ENCODE data around the gene MED28.

Gene MED28

GRCh38 chr4:17664755-17665154 is 50.3 kb downstream of the MED28 start:
- Histone ChIP-seq H3K9me3 (replicated peaks in 1 of 2; ENCODE audit: control insufficient read depth in 2 of 2, insufficient read depth in 1 of 2, low read depth in 1 of 2, low read length in 2 of 2) (no peaks in the 10 kb centered on the region), H3K27me3 (ENCODE audit: control insufficient read depth in 3 of 3, insufficient read depth in 3 of 3, low read depth in 1 of 3, low read length in 3 of 3) (peaks cover 0 to 3% (median 0%) of the 10 kb centered on the region in 3 experiments), H4K91ac (ENCODE audit: low read depth, low read length, poor library complexity) (no peak overlapping the region), H2AFZ (ENCODE audit: low read length) (no peak overlapping the region), H3K36me3 (replicated peaks in 1 of 2; ENCODE audit: control insufficient read depth in 2 of 2, insufficient read depth in 2 of 2, low read length in 2 of 2) (no peaks in the 10 kb centered on the region), H3K27ac (replicated peaks; ENCODE audit: low read length) (no peak overlapping the region), H3K4me3 (ENCODE audit: low read length in 2 of 2) (no peak overlapping the region), H3K18ac (ENCODE audit: low read length) (no peak overlapping the region), H3K4me1 (ENCODE audit: control insufficient read depth in 2 of 2, insufficient read depth in 1 of 2, low read depth in 1 of 2, low read length in 2 of 2) (no peaks in the 10 kb centered on the region), H3K4ac (ENCODE audit: low read length) (no peak overlapping the region), H2BK120ac (ENCODE audit: low read depth, low read length) (no peak overlapping the region), H3K23ac (ENCODE audit: low read depth, low read length, poor library complexity) (no peak overlapping the region), H2BK5ac (ENCODE audit: low read length) (no peak overlapping the region), H3K79me1 (ENCODE audit: low read depth, low read length) (peaks cover 3% of the 10 kb centered on the region), H2BK15ac (ENCODE audit: low read length) (no peak overlapping the region), H3K14ac (ENCODE audit: low read length) (no peak overlapping the region), H2AK5ac (ENCODE audit: low read depth, low read length) (no peak overlapping the region), H3K4me2 (ENCODE audit: insufficient read depth, low read length, poor library complexity, severe bottlenecking) (no peak overlapping the region), H4K8ac (ENCODE audit: low read depth, low read length) (no peak overlapping the region), H3K9ac (ENCODE audit: low read depth, low read length, poor library complexity) (no peak overlapping the region), H2BK12ac (ENCODE audit: low read length) (no peak overlapping the region)
- no peak for DNase-seq (ENCODE audit: low spot score)
- no CpG with 5 or more reads among the region's 4 CpGs for WGBS, 2 donors (ENCODE audit: extremely low coverage in 2 of 2, insufficient read length in 2 of 2, insufficient replicate concordance in 1 of 2)

- DNase-seq (ENCODE audit: low spot score) = no peak
- no peak overlapping the region for H3K18ac ChIP-seq (ENCODE audit: low read length)
- H2BK120ac ChIP-seq (ENCODE audit: low read depth, low read length) = no peak overlapping the region
- no peak overlapping the region for H4K8ac ChIP-seq (ENCODE audit: low read depth, low read length)
- no peak overlapping the region for H2BK12ac ChIP-seq (ENCODE audit: low read length)
- no peaks in the 10 kb centered on the region for H3K4me1 ChIP-seq (ENCODE audit: control insufficient read depth in 2 of 2, insufficient read depth in 1 of 2, low read depth in 1 of 2, low read length in 2 of 2)
- H3K27ac ChIP-seq (replicated peaks; ENCODE audit: low read length) = no peak overlapping the region
- H3K27me3 ChIP-seq (ENCODE audit: control insufficient read depth in 3 of 3, insufficient read depth in 3 of 3, low read depth in 1 of 3, low read length in 3 of 3) = peaks cover 0 to 3% (median 0%) of the 10 kb centered on the region in 3 experiments
- no peak overlapping the region for H3K9ac ChIP-seq (ENCODE audit: low read depth, low read length, poor library complexity)
- no CpG with 5 or more reads among the region's 1 CpG for WGBS, 2 donors (ENCODE audit: extremely low coverage in 2 of 2, insufficient read length in 2 of 2, insufficient replicate concordance in 1 of 2)
- H3K14ac ChIP-seq (ENCODE audit: low read length) = no peak overlapping the region
- H3K4me3 ChIP-seq (ENCODE audit: low read length in 2 of 2) = no peak overlapping the region
- no peak overlapping the region for H2BK5ac ChIP-seq (ENCODE audit: low read length)
- no peak overlapping the region for H3K4ac ChIP-seq (ENCODE audit: low read length)
- H3K9me3 ChIP-seq (replicated peaks in 1 of 2; ENCODE audit: control insufficient read depth in 2 of 2, insufficient read depth in 1 of 2, low read depth in 1 of 2, low read length in 2 of 2) = no peaks in the 10 kb centered on the region
- H3K79me1 ChIP-seq (ENCODE audit: low read depth, low read length) = no peaks in the 10 kb centered on the region
- H3K23ac ChIP-seq (ENCODE audit: low read depth, low read length, poor library complexity) = no peak overlapping the region
- no peaks in the 10 kb centered on the region for H3K36me3 ChIP-seq (replicated peaks in 1 of 2; ENCODE audit: control insufficient read depth in 2 of 2, insufficient read depth in 2 of 2, low read length in 2 of 2)
- H2AFZ ChIP-seq (ENCODE audit: low read length) = no peak overlapping the region
- H3K4me2 ChIP-seq (ENCODE audit: insufficient read depth, low read length, poor library complexity, severe bottlenecking) = no peak overlapping the region
- no peak overlapping the region for H2BK15ac ChIP-seq (ENCODE audit: low read length)
- no peak overlapping the region for H2AK5ac ChIP-seq (ENCODE audit: low read depth, low read length)
- H4K91ac ChIP-seq (ENCODE audit: low read depth, low read length, poor library complexity) = no peak overlapping the region
Measured at GRCh38 chr4:17665346-17665745, 50.9 kb downstream of the MED28 start.

- no peak overlapping the region for H3K4me3 ChIP-seq (ENCODE audit: low read length in 2 of 2)
- H3K4me2 ChIP-seq (ENCODE audit: insufficient read depth, low read length, poor library complexity, severe bottlenecking) = no peak overlapping the region
- no peak overlapping the region for H3K9ac ChIP-seq (ENCODE audit: low read depth, low read length, poor library complexity)
- peaks cover 0 to 3% (median 0%) of the 10 kb centered on the region in 3 experiments for H3K27me3 ChIP-seq (ENCODE audit: control insufficient read depth in 3 of 3, insufficient read depth in 3 of 3, low read depth in 1 of 3, low read length in 3 of 3)
- H4K91ac ChIP-seq (ENCODE audit: low read depth, low read length, poor library complexity) = no peak overlapping the region
- H2AFZ ChIP-seq (ENCODE audit: low read length) = no peak overlapping the region
- H2AK5ac ChIP-seq (ENCODE audit: low read depth, low read length) = no peak overlapping the region
- no peaks in the 10 kb centered on the region for H3K9me3 ChIP-seq (replicated peaks in 1 of 2; ENCODE audit: control insufficient read depth in 2 of 2, insufficient read depth in 1 of 2, low read depth in 1 of 2, low read length in 2 of 2)
- no peak overlapping the region for H3K14ac ChIP-seq (ENCODE audit: low read length)
- H3K23ac ChIP-seq (ENCODE audit: low read depth, low read length, poor library complexity) = no peak overlapping the region
- H3K18ac ChIP-seq (ENCODE audit: low read length) = no peak overlapping the region
- no peak overlapping the region for H2BK120ac ChIP-seq (ENCODE audit: low read depth, low read length)
- no peak overlapping the region for H3K4ac ChIP-seq (ENCODE audit: low read length)
- no peaks in the 10 kb centered on the region for H3K36me3 ChIP-seq (replicated peaks in 1 of 2; ENCODE audit: control insufficient read depth in 2 of 2, insufficient read depth in 2 of 2, low read length in 2 of 2)
- no peak for DNase-seq (ENCODE audit: low spot score)
- H2BK5ac ChIP-seq (ENCODE audit: low read length) = no peak overlapping the region
- no peak overlapping the region for H2BK12ac ChIP-seq (ENCODE audit: low read length)
- no peak overlapping the region for H3K27ac ChIP-seq (replicated peaks; ENCODE audit: low read length)
- no peaks in the 10 kb centered on the region for H3K79me1 ChIP-seq (ENCODE audit: low read depth, low read length)
- H4K8ac ChIP-seq (ENCODE audit: low read depth, low read length) = no peak overlapping the region
- no CpG with 5 or more reads among the region's 3 CpGs for WGBS, 2 donors (ENCODE audit: extremely low coverage in 2 of 2, insufficient read length in 2 of 2, insufficient replicate concordance in 1 of 2)
- H3K4me1 ChIP-seq (ENCODE audit: control insufficient read depth in 2 of 2, insufficient read depth in 1 of 2, low read depth in 1 of 2, low read length in 2 of 2) = no peaks in the 10 kb centered on the region
- H2BK15ac ChIP-seq (ENCODE audit: low read length) = no peak overlapping the region
Measured at GRCh38 chr4:17665852-17666251, 51.4 kb downstream of the MED28 start.

GRCh38 chr4:17667253-17667652 is 52.8 kb downstream of the MED28 start:
- H3K27me3 ChIP-seq (ENCODE audit: control insufficient read depth in 3 of 3, insufficient read depth in 3 of 3, low read depth in 1 of 3, low read length in 3 of 3) = peaks cover 0 to 3% (median 0%) of the 10 kb centered on the region in 3 experiments
- no peak overlapping the region for H3K9ac ChIP-seq (ENCODE audit: low read depth, low read length, poor library complexity)
- H3K27ac ChIP-seq (replicated peaks; ENCODE audit: low read length) = no peak overlapping the region
- no peak overlapping the region for H3K4ac ChIP-seq (ENCODE audit: low read length)
- H2AK5ac ChIP-seq (ENCODE audit: low read depth, low read length) = no peak overlapping the region
- H4K91ac ChIP-seq (ENCODE audit: low read depth, low read length, poor library complexity) = no peak overlapping the region
- H2BK5ac ChIP-seq (ENCODE audit: low read length) = no peak overlapping the region
- peaks cover 0 to 2% of the 10 kb centered on the region in 2 donors for H3K9me3 ChIP-seq (replicated peaks in 1 of 2; ENCODE audit: control insufficient read depth in 2 of 2, insufficient read depth in 1 of 2, low read depth in 1 of 2, low read length in 2 of 2)
- H2AFZ ChIP-seq (ENCODE audit: low read length) = no peak overlapping the region
- peaks cover 0 to 2% of the 10 kb centered on the region in 2 donors for H3K36me3 ChIP-seq (replicated peaks in 1 of 2; ENCODE audit: control insufficient read depth in 2 of 2, insufficient read depth in 2 of 2, low read length in 2 of 2)
- no peak overlapping the region for H3K23ac ChIP-seq (ENCODE audit: low read depth, low read length, poor library complexity)
- no peak overlapping the region for H2BK120ac ChIP-seq (ENCODE audit: low read depth, low read length)
- H3K4me1 ChIP-seq (ENCODE audit: control insufficient read depth in 2 of 2, insufficient read depth in 1 of 2, low read depth in 1 of 2, low read length in 2 of 2) = no peaks in the 10 kb centered on the region
- DNase-seq (ENCODE audit: low spot score) = no peak
- no peaks in the 10 kb centered on the region for H3K79me1 ChIP-seq (ENCODE audit: low read depth, low read length)
- H2BK12ac ChIP-seq (ENCODE audit: low read length) = no peak overlapping the region
- H3K18ac ChIP-seq (ENCODE audit: low read length) = no peak overlapping the region
- no peak overlapping the region for H3K4me3 ChIP-seq (ENCODE audit: low read length in 2 of 2)
- no peak overlapping the region for H2BK15ac ChIP-seq (ENCODE audit: low read length)
- no CpG with 5 or more reads among the region's 3 CpGs for WGBS, 2 donors (ENCODE audit: extremely low coverage in 2 of 2, insufficient read length in 2 of 2, insufficient replicate concordance in 1 of 2)
- H3K4me2 ChIP-seq (ENCODE audit: insufficient read depth, low read length, poor library complexity, severe bottlenecking) = no peak overlapping the region
- no peak overlapping the region for H3K14ac ChIP-seq (ENCODE audit: low read length)
- no peak overlapping the region for H4K8ac ChIP-seq (ENCODE audit: low read depth, low read length)
